Activated naive CD8-positive, alpha-beta T cell treated with anti-CD3 and anti-CD28 coated beads, Interleukin-2, amount 10 ng/mL, durations not matched to agents 7 days and 5 days (primary cell): Measurements from ENCODE around the gene FYB1. TPM values are rescaled to one million over a fixed set of nuclear protein-coding genes. Genes with fewer than 3 reads are reported as not detected.
A peak's percentile ranks its signal among the peaks of the same experiment; 100 is the strongest.
"Not testable (repeated sequence)": the region's sequence is repeated elsewhere in the genome, so short reads cannot be mapped to it uniquely, and the experiment has no call there.

Experiments
- ATAC-seq: fragments of 150-1000 bp; cut with Tn5 transposase; one replicate; pipeline ENCODE4 v1.10.0; 2021; ENCODE audit warnings: low read depth, moderate library complexity
- POLR2A ChIA-PET: fragments of 350-600 bp; sonication (Branson Sonifier 250); formaldehyde crosslinking; loops from one replicate; lab custom pipeline; 2021; ENCODE audit warnings: antibody characterized with exemption; lab: Charles Lee
- DNase-seq: peaks from one replicate; pipeline ENCODE4 v3.0.0; 2021
- H3K27ac Mint-ChIP-seq: one replicate; pipeline ENCODE4 v1.8.0; 2022; ENCODE audit warnings: mild to moderate bottlenecking, mixed read lengths
- H3K27me3 Mint-ChIP-seq: one replicate; pipeline ENCODE4 v1.8.0; 2022; ENCODE audit warnings: mild to moderate bottlenecking, moderate library complexity, mixed read lengths
- H3K36me3 Mint-ChIP-seq: one replicate; pipeline ENCODE4 v1.8.0; 2021; ENCODE audit warnings: mild to moderate bottlenecking, mixed read lengths
- H3K4me1 Mint-ChIP-seq: one replicate; pipeline ENCODE4 v1.8.0; 2021; ENCODE audit warnings: mixed read lengths
- H3K4me3 Mint-ChIP-seq: one replicate; pipeline ENCODE4 v1.8.0; 2022; ENCODE audit warnings: mild to moderate bottlenecking, moderate library complexity, mixed read lengths
- H3K9me3 Mint-ChIP-seq: one replicate; pipeline ENCODE4 v1.8.0; 2021; ENCODE audit warnings: mixed read lengths
- total RNA-seq, 2 experiments: library from RNA; stranded (reverse); gene quantifications; one replicate each; pipeline ENCODE4 v1.2.3, GENCODE V29; 2021

The FYB1 gene
- total RNA-seq, 2 experiments from 2014 or later = 355 to 358 TPM

GRCh38 chr5:39186722-39187539 lies 32.4 kb downstream of the FYB1 start:
- H3K4me1 Mint-ChIP-seq = peaks cover 78% of the 10 kb centered on the region
- POLR2A ChIA-PET = interaction anchor here (0.6 to 12.7 kb wide), 8 partner anchors 9 to 218 kb away, joined by 5 to 204 read pairs (median 21); no protein-coding TSS in a partner anchor
- ATAC-seq = no peak
- H3K36me3 Mint-ChIP-seq = peaks cover 12% of the 10 kb centered on the region
- no peaks in the 10 kb centered on the region for H3K9me3 Mint-ChIP-seq
- peak overlapping the region; percentile 90 for H3K27ac Mint-ChIP-seq
- H3K4me3 Mint-ChIP-seq = peak overlapping the region; percentile 85
- DNase-seq = no peak
- no peaks in the 10 kb centered on the region for H3K27me3 Mint-ChIP-seq

GRCh38 chr5:39186289-39186688 lies 33.1 kb downstream of the FYB1 start:
- H3K4me3 Mint-ChIP-seq = peak overlapping the region; percentile 82
- H3K4me1 Mint-ChIP-seq = peaks cover 77% of the 10 kb centered on the region
- H3K36me3 Mint-ChIP-seq = peaks cover 14% of the 10 kb centered on the region
- POLR2A ChIA-PET = interaction anchor here (1.4 to 12.7 kb wide), 6 partner anchors 8 to 31 kb away, joined by 6 to 204 read pairs (median 45); no protein-coding TSS in a partner anchor
- peak overlapping the region; percentile 90 for H3K27ac Mint-ChIP-seq
- ATAC-seq = peak; percentile 37
- H3K27me3 Mint-ChIP-seq = no peaks in the 10 kb centered on the region
- no peaks in the 10 kb centered on the region for H3K9me3 Mint-ChIP-seq
- no peak for DNase-seq

GRCh38 chr5:39185761-39186160 lies 33.6 kb downstream of the FYB1 start:
- DNase-seq (no peak), ATAC-seq (no peak)
- Mint-ChIP-seq H3K4me1 (peaks cover 77% of the 10 kb centered on the region), H3K9me3 (no peaks in the 10 kb centered on the region), H3K36me3 (peaks cover 14% of the 10 kb centered on the region), H3K4me3 (peak overlapping the region; percentile 82), H3K27me3 (no peaks in the 10 kb centered on the region), H3K27ac (peak overlapping the region; percentile 90)
- POLR2A ChIA-PET = interaction anchor here (1.4 to 12.7 kb wide), 4 partner anchors 8 to 32 kb away, joined by 6 to 204 read pairs (median 53); no protein-coding TSS in a partner anchor

GRCh38 chr5:39179561-39179960 lies 39.8 kb downstream of the FYB1 start:
- peaks cover 76% of the 10 kb centered on the region for H3K4me1 Mint-ChIP-seq
- H3K4me3 Mint-ChIP-seq = peak overlapping the region; percentile 75
- ATAC-seq, H3K27me3 Mint-ChIP-seq, H3K9me3 Mint-ChIP-seq, DNase-seq: not testable (repeated sequence)
- peak overlapping the region; percentile 89 for H3K27ac Mint-ChIP-seq
- H3K36me3 Mint-ChIP-seq = peaks cover 25% of the 10 kb centered on the region
- POLR2A ChIA-PET = interaction anchor here (1.0 to 11.5 kb wide), 6 partner anchors 9 to 38 kb away, joined by 4 to 204 read pairs (median 29); no protein-coding TSS in a partner anchor

- DNase-seq (no peak), ATAC-seq (peak; percentile 12)
- Mint-ChIP-seq H3K4me3 (peak overlapping the region; percentile 75), H3K27me3 (no peaks in the 10 kb centered on the region), H3K9me3 (no peaks in the 10 kb centered on the region), H3K4me1 (peaks cover 81% of the 10 kb centered on the region), H3K27ac (peak overlapping the region; percentile 89), H3K36me3 (peaks cover 32% of the 10 kb centered on the region)
- POLR2A ChIA-PET = interaction anchor here (0.9 to 11.5 kb wide), 8 partner anchors 8 to 39 kb away, joined by 3 to 204 read pairs (median 4); no protein-coding TSS in a partner anchor
Measured at GRCh38 chr5:39178861-39179260, 40.5 kb downstream of the FYB1 start.

GRCh38 chr5:39178171-39178570 lies 41.2 kb downstream of the FYB1 start:
- H3K36me3 Mint-ChIP-seq = peaks cover 36% of the 10 kb centered on the region
- ATAC-seq = peak; percentile 19
- DNase-seq = no peak
- peaks cover 82% of the 10 kb centered on the region for H3K4me1 Mint-ChIP-seq
- H3K9me3 Mint-ChIP-seq = peaks cover 1% of the 10 kb centered on the region
- peak overlapping the region; percentile 75 for H3K4me3 Mint-ChIP-seq
- no peaks in the 10 kb centered on the region for H3K27me3 Mint-ChIP-seq
- POLR2A ChIA-PET = interaction anchor here (1.1 to 11.5 kb wide), 8 partner anchors 8 to 38 kb away, joined by 4 to 204 read pairs (median 17); no protein-coding TSS in a partner anchor
- H3K27ac Mint-ChIP-seq = peak overlapping the region; percentile 89

GRCh38 chr5:39177631-39177964 lies 41.8 kb downstream of the FYB1 start:
- Mint-ChIP-seq H3K36me3 (peaks cover 41% of the 10 kb centered on the region), H3K4me1 (peaks cover 84% of the 10 kb centered on the region), H3K9me3 (peaks cover 6% of the 10 kb centered on the region), H3K27ac (peak overlapping the region; percentile 89), H3K27me3 (no peaks in the 10 kb centered on the region), H3K4me3 (peak overlapping the region; percentile 75)
- POLR2A ChIA-PET = interaction anchor here (0.7 to 11.5 kb wide), 9 partner anchors 9 to 39 kb away, joined by 3 to 204 read pairs (median 15); no protein-coding TSS in a partner anchor
- ATAC-seq = peak; percentile 45
- no peak for DNase-seq

GRCh38 chr5:39176759-39177630 lies 42.4 kb downstream of the FYB1 start:
- DNase-seq (no peak), ATAC-seq (peak; percentile 69)
- Mint-ChIP-seq H3K27me3 (no peaks in the 10 kb centered on the region), H3K9me3 (peaks cover 6% of the 10 kb centered on the region), H3K4me3 (peak overlapping the region; percentile 75), H3K36me3 (peaks cover 46% of the 10 kb centered on the region), H3K4me1 (peaks cover 81% of the 10 kb centered on the region), H3K27ac (peak overlapping the region; percentile 89)
- POLR2A ChIA-PET = interaction anchor here (0.7 to 11.5 kb wide), 9 partner anchors 8 to 40 kb away, joined by 3 to 204 read pairs (median 15); no protein-coding TSS in a partner anchor

GRCh38 chr5:39175273-39175955 lies 43.9 kb downstream of the FYB1 start:
- Mint-ChIP-seq H3K36me3 (peaks cover 53% of the 10 kb centered on the region), H3K4me3 (peak overlapping the region; percentile 75), H3K27me3 (no peaks in the 10 kb centered on the region), H3K27ac (peak overlapping the region; percentile 89), H3K4me1 (peaks cover 82% of the 10 kb centered on the region), H3K9me3 (peaks cover 8% of the 10 kb centered on the region)
- DNase-seq = no peak
- ATAC-seq = no peak
- POLR2A ChIA-PET = interaction anchor here (0.6 to 11.5 kb wide), 7 partner anchors 10 to 159 kb away, joined by 3 to 204 read pairs (median 15); no protein-coding TSS in a partner anchor

GRCh38 chr5:39173069-39173468 lies 46.3 kb downstream of the FYB1 start:
- DNase-seq (no peak), ATAC-seq (no peak)
- Mint-ChIP-seq H3K27ac (no peak overlapping the region), H3K9me3 (peaks cover 8% of the 10 kb centered on the region), H3K4me3 (no peak overlapping the region), H3K4me1 (peaks cover 76% of the 10 kb centered on the region), H3K36me3 (peaks cover 61% of the 10 kb centered on the region), H3K27me3 (no peaks in the 10 kb centered on the region)
- POLR2A ChIA-PET = interaction anchor here (2.1 to 11.5 kb wide), 2 partner anchors 8 to 18 kb away, joined by 10 to 204 read pairs; no protein-coding TSS in a partner anchor

- POLR2A ChIA-PET = interaction anchor here (11.5 kb wide), 1 partner anchor 19 kb away, joined by 204 read pairs; no protein-coding TSS in a partner anchor
- ATAC-seq (no peak), DNase-seq (no peak)
- Mint-ChIP-seq H3K9me3 (peaks cover 8% of the 10 kb centered on the region), H3K27ac (no peak overlapping the region), H3K27me3 (no peaks in the 10 kb centered on the region), H3K36me3 (peaks cover 62% of the 10 kb centered on the region), H3K4me1 (peaks cover 76% of the 10 kb centered on the region), H3K4me3 (no peak overlapping the region)
Measured at GRCh38 chr5:39172593-39172992, 46.8 kb downstream of the FYB1 start.

- H3K4me3 Mint-ChIP-seq = no peak overlapping the region
- POLR2A ChIA-PET = no interaction called here
- peaks cover 75% of the 10 kb centered on the region for H3K4me1 Mint-ChIP-seq
- no peaks in the 10 kb centered on the region for H3K27me3 Mint-ChIP-seq
- H3K27ac Mint-ChIP-seq = peak overlapping the region; percentile 60
- ATAC-seq (no peak), DNase-seq (no peak)
- H3K36me3 Mint-ChIP-seq = peaks cover 66% of the 10 kb centered on the region
- H3K9me3 Mint-ChIP-seq = peaks cover 8% of the 10 kb centered on the region
Measured at GRCh38 chr5:39171647-39172046, 47.7 kb downstream of the FYB1 start.
